ENCODE measurements around the gene PDK1. TPM values are rescaled to one million over a fixed set of nuclear protein-coding genes. Genes with fewer than 3 reads are reported as not detected.
"Not testable (repeated sequence)": the region's sequence is repeated elsewhere in the genome, so short reads cannot be mapped to it uniquely, and the experiment has no call there.

The PDK1 gene
- total RNA-seq, 2 donors from 2014 or later = 16.9 to 26.2 TPM

- ATAC-seq; intact Hi-C loops (cut with DNase I, micrococcal nuclease); DNase-seq: not testable (repeated sequence)
Measured at GRCh38 chr2:172549802-172550201, 6.1 kb upstream of the PDK1 start.

- DNase-seq (no peak), ATAC-seq (no peak)
- intact Hi-C loops (cut with DNase I, micrococcal nuclease) = no loop called here
Measured at GRCh38 chr2:172550419-172550818, 5.5 kb upstream of the PDK1 start.

GRCh38 chr2:172551271-172551670 lies 4.6 kb upstream of the PDK1 start:
- ATAC-seq = no peak
- no peak for DNase-seq
- intact Hi-C loops (cut with DNase I, micrococcal nuclease) = no loop called here

GRCh38 chr2:172552547-172553291 lies 3.2 kb upstream of the PDK1 start:
- intact Hi-C loops (cut with DNase I, micrococcal nuclease) = no loop called here
- no peak for ATAC-seq
- no peak for DNase-seq

- ATAC-seq = no peak
Measured at GRCh38 chr2:172554352-172555271, 1.3 kb upstream of the PDK1 start.

GRCh38 chr2:172555272-172555521 lies 693 bp upstream of the PDK1 start:
- ATAC-seq = no peak
- no peak for DNase-seq
- intact Hi-C loops (cut with DNase I, micrococcal nuclease) = no loop called here

More at GRCh38 chr2:172554352-172555271, 1.3 kb upstream of the PDK1 start:
- intact Hi-C loops (cut with DNase I, micrococcal nuclease) = no loop called here
- DNase-seq = no peak

GRCh38 chr2:172556284-172557033 lies 569 bp downstream of the PDK1 start:
- ATAC-seq (peak; percentile 57), DNase-seq (peak; percentile 71 to 81)
- intact Hi-C loops (cut with DNase I, micrococcal nuclease) = no loop called here

- DNase-seq (no peak), ATAC-seq (no peak)
- intact Hi-C loops (cut with DNase I, micrococcal nuclease) = no loop called here
Measured at GRCh38 chr2:172558372-172558771, 2.5 kb downstream of the PDK1 start.

- no peak for ATAC-seq
- DNase-seq = no peak
- intact Hi-C loops (cut with DNase I, micrococcal nuclease) = no loop called here
Measured at GRCh38 chr2:172560721-172561120, 4.8 kb downstream of the PDK1 start.

GRCh38 chr2:172561270-172561669 lies 5.4 kb downstream of the PDK1 start:
- DNase-seq = no peak
- no peak for ATAC-seq
- intact Hi-C loops (cut with DNase I, micrococcal nuclease) = no loop called here

GRCh38 chr2:172562298-172562697 lies 6.4 kb downstream of the PDK1 start:
- intact Hi-C loops (cut with DNase I, micrococcal nuclease) = no loop called here
- ATAC-seq (peak; percentile 96), DNase-seq (no peak)

- DNase-seq = no peak
- intact Hi-C loops (cut with DNase I, micrococcal nuclease) = no loop called here
- no peak for ATAC-seq
Measured at GRCh38 chr2:172564376-172564775, 8.5 kb downstream of the PDK1 start.

- no peak for ATAC-seq
- no peak for DNase-seq
- intact Hi-C loops (cut with DNase I, micrococcal nuclease) = no loop called here
Measured at GRCh38 chr2:172571245-172571644, 15.4 kb downstream of the PDK1 start.

GRCh38 chr2:172572981-172573380 lies 17.1 kb downstream of the PDK1 start:
- ATAC-seq (no peak), DNase-seq (no peak)

GRCh38 chr2:172574965-172575364 lies 19.1 kb downstream of the PDK1 start:
- no peak for ATAC-seq
- DNase-seq = no peak
- intact Hi-C loops (cut with DNase I, micrococcal nuclease) = no loop called here

More at GRCh38 chr2:172572981-172573380, 17.1 kb downstream of the PDK1 start:
- intact Hi-C loops (cut with DNase I, micrococcal nuclease) = no loop called here

GRCh38 chr2:172578054-172578453 lies 22.2 kb downstream of the PDK1 start:
- intact Hi-C loops (cut with DNase I, micrococcal nuclease) = no loop called here
- ATAC-seq (no peak), DNase-seq (no peak)

- ATAC-seq (no peak), DNase-seq (no peak)
- intact Hi-C loops (cut with DNase I, micrococcal nuclease) = no loop called here
Measured at GRCh38 chr2:172578860-172579512, 23.1 kb downstream of the PDK1 start.

- ATAC-seq (no peak), DNase-seq (no peak)
- intact Hi-C loops (cut with DNase I, micrococcal nuclease) = no loop called here
Measured at GRCh38 chr2:172580544-172580943, 24.7 kb downstream of the PDK1 start.

GRCh38 chr2:172582656-172583055 lies 26.8 kb downstream of the PDK1 start:
- ATAC-seq (no peak), DNase-seq (no peak)
- intact Hi-C loops (cut with DNase I, micrococcal nuclease) = no loop called here
